Activated naive CD4-positive, alpha-beta T cell treated with anti-CD3 and anti-CD28 coated beads for 36 hours (primary cell): ENCODE data around the gene TEKT3. TPM values are rescaled to one million over a fixed set of nuclear protein-coding genes. Genes with fewer than 3 reads are reported as not detected.

ENCODE experiments used
- CTCF ChIA-PET: fragments of 350-600 bp; sonication (Branson Sonifier 250); formaldehyde crosslinking; loops from one replicate; lab custom pipeline; 2021; ENCODE audit warnings: antibody characterized with exemption; lab: Charles Lee
- DNase-seq: peaks from one replicate; pipeline ENCODE4 v3.0.0-alpha.2; 2020
- H3K27ac Mint-ChIP-seq: one replicate; pipeline ENCODE4 v1.8.0; 2021; ENCODE audit warnings: mild to moderate bottlenecking, mixed read lengths
- H3K27me3 Mint-ChIP-seq: one replicate; pipeline ENCODE4 v1.8.0; 2021; ENCODE audit warnings: low read depth, mixed read lengths
- H3K36me3 Mint-ChIP-seq: one replicate; pipeline ENCODE4 v1.8.0; 2021; ENCODE audit warnings: low read depth, mixed read lengths
- H3K4me1 Mint-ChIP-seq: one replicate; pipeline ENCODE4 v1.8.0; 2021; ENCODE audit warnings: low read depth, mixed read lengths
- H3K4me3 Mint-ChIP-seq: one replicate; pipeline ENCODE4 v1.8.0; 2021; ENCODE audit warnings: mild to moderate bottlenecking, moderate library complexity, mixed read lengths
- H3K9me3 Mint-ChIP-seq: one replicate; pipeline ENCODE4 v1.8.0; 2021; ENCODE audit warnings: mixed read lengths
- intact Hi-C: fragments of 100-400 bp; cut with micrococcal nuclease; formaldehyde crosslinking; loops from one replicate; pipeline ENCODE4 v1.15.1; 2023
- total RNA-seq, 2 experiments: library from RNA; stranded (reverse); gene quantifications; one replicate each; pipeline ENCODE4 v1.2.3, GENCODE V29; 2021

TEKT3 gene
- total RNA-seq, 2 experiments from 2014 or later: not detected

DNA sequence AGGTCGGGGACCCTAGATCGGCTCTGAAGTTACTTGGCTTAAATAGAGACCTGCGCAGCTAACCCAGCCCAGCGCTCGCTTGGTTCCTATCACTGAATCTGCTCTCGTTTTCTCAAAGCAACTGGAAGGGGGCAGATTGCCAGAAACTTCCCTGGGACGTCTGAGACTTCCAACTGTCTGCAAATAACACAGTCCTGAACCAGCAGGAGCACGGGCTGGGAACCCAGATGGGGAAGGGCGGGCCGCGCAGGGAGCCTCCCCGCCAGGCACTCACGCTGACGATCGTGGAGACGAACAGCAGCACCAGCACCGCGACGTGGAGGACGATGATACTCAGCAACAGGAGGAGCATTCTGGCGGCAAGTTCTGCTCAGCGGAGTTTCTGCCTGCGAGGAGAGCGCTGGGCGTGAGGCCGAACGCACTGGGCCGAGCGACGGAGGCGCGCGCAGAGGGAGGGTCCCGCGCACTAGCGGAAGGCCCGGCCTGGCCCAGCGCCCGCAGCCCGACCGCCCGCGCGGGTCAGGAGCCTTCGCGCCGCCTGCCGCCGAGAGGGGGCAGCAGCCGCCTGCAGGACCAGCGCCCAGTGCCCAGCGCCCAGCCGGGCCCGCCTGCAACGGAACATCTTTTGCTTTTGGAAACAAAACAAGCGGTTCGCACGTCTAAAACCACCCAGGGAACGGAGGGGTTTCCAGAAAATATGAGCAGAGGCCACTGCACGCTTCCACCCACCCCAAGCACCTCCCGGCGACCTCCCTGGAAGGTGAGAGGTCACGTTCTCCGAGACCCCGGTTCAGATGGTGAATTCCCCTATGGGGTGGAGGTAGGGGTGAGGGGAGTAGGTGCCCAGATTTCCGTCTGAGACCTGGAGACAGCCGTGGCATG lies 80.8 kb downstream of the TEKT3 start:
- peaks cover 14% of the 10 kb centered on the region for H3K4me1 Mint-ChIP-seq
- H3K27me3 Mint-ChIP-seq: peaks cover 67% of the 10 kb centered on the region
- no peaks in the 10 kb centered on the region for H3K9me3 Mint-ChIP-seq
- intact Hi-C loops: loop anchor here (1.0 to 5.0 kb wide), 3 partner anchors 242 to 1337 kb away; partner anchors contain the start of genes TTC19 and ZSWIM7
- no peaks in the 10 kb centered on the region for H3K36me3 Mint-ChIP-seq
- no peak overlapping the region for H3K27ac Mint-ChIP-seq
- CTCF ChIA-PET: interaction anchor here (0.8 to 4.6 kb wide), 2 partner anchors 242 to 249 kb away, joined by 3 to 56 read pairs; no protein-coding TSS in a partner anchor
- peak; percentile 68 for DNase-seq
- peak overlapping the region; percentile 71 for H3K4me3 Mint-ChIP-seq

DNA sequence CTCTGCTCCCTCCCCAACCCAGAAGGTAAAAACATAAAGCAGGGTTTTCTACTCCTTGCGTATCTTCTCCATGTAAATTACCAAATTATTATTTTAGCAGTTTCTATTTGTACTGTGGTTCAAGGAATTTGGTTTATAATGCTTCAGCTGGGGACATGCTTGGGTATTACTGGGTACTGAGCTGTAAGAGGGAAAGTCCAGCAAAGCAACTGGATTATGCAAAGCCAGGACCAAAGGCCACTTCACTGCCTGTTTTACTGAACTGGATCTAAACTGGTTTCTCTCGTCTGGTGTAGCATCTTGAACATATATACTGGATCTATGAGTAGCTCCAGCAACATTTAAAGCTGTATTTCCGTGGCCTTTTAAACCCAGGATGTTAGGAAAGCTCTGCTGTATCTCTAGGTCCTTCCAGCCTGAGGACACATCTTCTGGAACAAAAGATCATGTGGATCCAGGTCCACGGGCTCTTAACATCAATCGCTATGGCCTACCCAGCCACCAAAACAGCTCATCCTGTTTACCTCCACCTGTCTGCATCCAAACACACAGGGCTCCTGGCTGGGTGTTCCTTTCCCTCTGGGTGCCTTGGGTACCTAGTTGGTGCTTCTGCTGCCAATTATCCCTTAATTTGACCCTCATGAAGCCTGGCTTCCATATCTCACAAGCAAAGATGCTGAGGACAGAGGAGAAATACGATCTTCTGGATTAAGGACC lies 83.4 kb downstream of the TEKT3 start:
- no peak overlapping the region for H3K27ac Mint-ChIP-seq
- H3K4me3 Mint-ChIP-seq: no peak overlapping the region
- no peaks in the 10 kb centered on the region for H3K9me3 Mint-ChIP-seq
- H3K36me3 Mint-ChIP-seq: no peaks in the 10 kb centered on the region
- intact Hi-C loops: loop anchor here (1.0 kb wide), 1 partner anchor 245 kb away; no protein-coding TSS in a partner anchor
- no peak for DNase-seq
- CTCF ChIA-PET: interaction anchor here (0.9 to 4.6 kb wide), 11 partner anchors 9 to 268 kb away, joined by 3 to 56 read pairs (median 4); no protein-coding TSS in a partner anchor
- peaks cover 57% of the 10 kb centered on the region for H3K27me3 Mint-ChIP-seq
- H3K4me1 Mint-ChIP-seq: peaks cover 14% of the 10 kb centered on the region

DNA sequence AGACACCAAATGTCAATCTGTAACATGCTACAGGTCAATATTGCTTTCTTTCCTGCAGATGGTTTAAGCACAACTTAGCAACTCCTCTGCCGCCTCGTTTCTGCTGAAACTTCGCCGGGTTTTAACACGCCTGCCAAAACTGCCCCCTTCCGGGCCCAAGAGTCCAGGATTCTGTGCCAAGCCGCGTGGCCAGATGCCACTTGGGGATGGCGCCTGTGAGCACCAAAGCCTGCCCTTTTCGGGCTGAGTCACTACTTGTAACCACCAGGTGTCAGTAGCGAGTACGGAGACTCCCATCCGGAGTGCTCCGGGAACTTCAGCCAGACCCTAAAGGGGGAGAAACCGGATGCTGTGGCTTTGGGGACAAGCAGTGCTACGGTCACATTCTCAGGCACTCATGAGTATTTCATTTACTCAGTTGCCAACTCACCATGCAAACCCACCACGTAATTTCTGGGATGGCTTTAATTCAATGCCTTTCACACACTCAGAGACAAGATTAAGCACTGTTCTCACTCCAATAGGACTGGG lies 84.1 kb downstream of the TEKT3 start:
- no peaks in the 10 kb centered on the region for H3K9me3 Mint-ChIP-seq
- peaks cover 56% of the 10 kb centered on the region for H3K27me3 Mint-ChIP-seq
- peaks cover 14% of the 10 kb centered on the region for H3K4me1 Mint-ChIP-seq
- no peak overlapping the region for H3K27ac Mint-ChIP-seq
- CTCF ChIA-PET: interaction anchor here (0.6 to 4.6 kb wide), 12 partner anchors 8 to 397 kb away, joined by 3 to 56 read pairs (median 4); no protein-coding TSS in a partner anchor
- peak; percentile 79 for DNase-seq
- intact Hi-C loops: loop anchor here (1.0 kb wide), 1 partner anchor 246 kb away; no protein-coding TSS in a partner anchor
- no peak overlapping the region for H3K4me3 Mint-ChIP-seq
- H3K36me3 Mint-ChIP-seq: no peaks in the 10 kb centered on the region

DNA sequence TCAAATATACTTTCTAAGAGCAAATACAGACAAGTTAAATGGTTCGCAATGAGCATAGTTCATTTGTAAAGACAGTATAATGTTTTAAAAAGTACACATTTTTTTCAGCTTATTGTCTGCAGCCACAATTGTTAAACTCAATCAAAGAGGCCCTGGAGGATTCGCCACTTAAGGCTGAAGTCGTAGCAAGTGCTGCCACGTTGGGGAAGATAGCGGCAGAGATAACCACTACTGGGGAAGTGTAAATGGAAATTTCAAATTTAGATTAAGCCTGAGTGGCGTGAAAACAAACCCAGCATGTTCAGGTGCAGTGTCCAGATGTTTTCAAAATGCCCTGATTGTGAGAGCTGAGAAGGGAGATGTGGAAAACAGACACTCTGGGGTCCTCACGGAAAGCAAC lies 84.7 kb downstream of the TEKT3 start:
- Mint-ChIP-seq H3K27ac (no peak overlapping the region), H3K9me3 (no peaks in the 10 kb centered on the region), H3K4me1 (peaks cover 10% of the 10 kb centered on the region), H3K27me3 (peaks cover 50% of the 10 kb centered on the region), H3K36me3 (no peaks in the 10 kb centered on the region), H3K4me3 (no peak overlapping the region)
- CTCF ChIA-PET: interaction anchor here (0.6 to 4.6 kb wide), 6 partner anchors 9 to 396 kb away, joined by 3 to 56 read pairs (median 4); no protein-coding TSS in a partner anchor
- intact Hi-C loops: loop anchor here (1.0 kb wide), 1 partner anchor 247 kb away; no protein-coding TSS in a partner anchor
- no peak for DNase-seq

DNA sequence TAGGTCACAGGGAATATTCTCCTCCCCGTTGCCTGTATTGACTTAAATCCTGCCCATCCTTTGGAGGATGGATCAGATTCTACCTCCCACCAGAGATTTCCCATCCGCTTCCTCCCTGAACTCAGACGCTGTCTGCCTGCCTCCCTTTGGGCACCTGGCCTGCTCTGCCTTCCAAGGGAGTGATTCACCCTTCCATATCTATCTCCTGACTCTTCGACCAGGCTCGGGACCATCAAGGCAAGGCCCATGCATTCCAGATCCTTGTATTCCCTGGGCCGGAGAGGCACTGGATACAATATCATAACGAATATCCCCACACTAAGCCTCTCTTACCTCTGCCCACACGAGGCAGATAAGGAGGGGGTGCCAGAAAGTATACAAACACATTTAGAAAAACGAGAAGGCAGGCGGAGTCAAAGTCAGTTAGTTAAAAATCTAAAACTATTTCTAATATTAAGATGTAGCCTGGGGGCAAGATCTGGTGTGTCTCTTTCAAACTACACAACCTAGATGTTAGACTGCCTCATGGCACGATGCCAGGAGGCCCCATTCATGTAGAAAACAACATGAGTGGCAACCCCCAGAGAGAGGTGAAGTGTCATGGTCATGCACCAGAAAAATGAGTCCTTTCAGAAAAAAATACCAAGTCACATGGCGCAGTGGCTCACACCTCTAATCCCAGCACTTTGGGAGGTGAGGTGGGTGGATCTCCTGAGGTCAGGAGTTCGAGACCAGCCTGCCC lies 85.5 kb downstream of the TEKT3 start:
- CTCF ChIA-PET: interaction anchor here (4.6 kb wide), 1 partner anchor 247 kb away, joined by 56 read pairs; no protein-coding TSS in a partner anchor
- Mint-ChIP-seq H3K27me3 (peaks cover 43% of the 10 kb centered on the region), H3K36me3 (no peaks in the 10 kb centered on the region), H3K4me1 (peaks cover 7% of the 10 kb centered on the region), H3K4me3 (no peak overlapping the region), H3K9me3 (no peaks in the 10 kb centered on the region), H3K27ac (no peak overlapping the region)
- DNase-seq: no peak
- intact Hi-C loops: no loop called here

Other genes starting within 250 kb of the TEKT3 start
- gene PMP22, start 76.3 kb downstream of the TEKT3 start, total RNA-seq: under 1 TPM in 1 of 2 experiments, not detected in 1; 0.12 TPM
- gene CDRT4, start 126.0 kb upstream of the TEKT3 start, total RNA-seq: 1 to 10 TPM; 1.0 TPM
- 1 to 10 TPM; 6.5 TPM for gene TVP23C, start 221.9 kb upstream of the TEKT3 start, total RNA-seq